Lung (tissue), 12 donors: Measurements from ENCODE around the gene TMEM255A. TPM values are rescaled to one million over a fixed set of nuclear protein-coding genes. Genes with fewer than 3 reads are reported as not detected.

Experiments used
- ATAC-seq: fragments of 200-7000 bp; cut with Tn5 transposase; one replicate; pipeline ENCODE4 v1.9.1; 2020; ENCODE audit warnings: moderate number of reproducible peaks; ENCODE audit not compliant: insufficient read depth, low FRiP score
- DNase-seq, 3 donors: peaks; one replicate each; pipeline ENCODE4 v3.0.0-alpha.2; 2013 to 2017
- H3K27ac ChIP-seq, 2 donors: one replicate each; pipeline ENCODE4 v1.5.1; 2013; ENCODE audit warnings: mild to moderate bottlenecking in 2 of 2, moderate library complexity in 2 of 2, control low read depth in 1 of 2, inconsistent platforms in 1 of 2, low read depth in 1 of 2, low read length in 1 of 2
- H3K27me3 ChIP-seq, 3 donors: one replicate each; pipeline ENCODE4 v1.5.1; 2013; ENCODE audit warnings: low read length in 2 of 3; ENCODE audit not compliant: control insufficient read depth in 3 of 3, insufficient read depth in 3 of 3
- H3K36me3 ChIP-seq, 4 donors: one replicate each; pipeline ENCODE4 v1.5.1; 2013; ENCODE audit warnings: low read length in 4 of 4, mild to moderate bottlenecking in 1 of 4, moderate library complexity in 1 of 4; ENCODE audit not compliant: control insufficient read depth in 4 of 4, insufficient read depth in 4 of 4
- H3K4me1 ChIP-seq, 5 donors: one replicate each; pipeline ENCODE4 v1.5.1; 2013; ENCODE audit warnings: low read length in 5 of 5, mild to moderate bottlenecking in 2 of 5, moderate library complexity in 1 of 5; ENCODE audit not compliant: control insufficient read depth in 5 of 5, insufficient read depth in 5 of 5
- H3K4me3 ChIP-seq: one replicate; pipeline ENCODE4 v1.5.1; 2013; ENCODE audit warnings: mild to moderate bottlenecking, control low read depth, moderate library complexity
- H3K9ac ChIP-seq, 2 donors: one replicate each; pipeline ENCODE4 v1.5.1; 2013; ENCODE audit warnings: low read length in 2 of 2, control low read depth in 1 of 2; ENCODE audit not compliant: insufficient read depth in 1 of 2
- H3K9me3 ChIP-seq, 4 donors: one replicate each; pipeline ENCODE4 v1.5.1; 2013; ENCODE audit warnings: low read length in 3 of 4, mild to moderate bottlenecking in 1 of 4, moderate library complexity in 1 of 4; ENCODE audit not compliant: control insufficient read depth in 4 of 4, insufficient read depth in 3 of 4
- CTCF ChIP-seq: IDR thresholded peaks from 2 replicates; pipeline ENCODE4 v1.5.1; 2012; ENCODE audit warnings: mild to moderate bottlenecking; ENCODE audit errors: control extremely low read depth, extremely low read depth
- WGBS, 2 donors: extraction: QIAGEN DNeasy Blood & Tissue Kit; methylation state at CpG; one replicate each; pipeline ENCODE4 v1.1.7; 2013; 5-methylcytosine and 5-hydroxymethylcytosine counted together
- polyA plus RNA-seq, 2 donors: library from polyadenylated mRNA; stranded (reverse); fragments of 200-250 nt; gene quantifications; one replicate each; pipeline ENCODE4 v1.2.1, GENCODE V29; 2013
- total RNA-seq, 2 donors: library from RNA; depleted of rRNA in 1 of 2; stranded (reverse); fragments of >200 nt in 1 of 2; gene quantifications; one replicate each; pipeline ENCODE4 v1.2.1, GENCODE V29; 2014 to 2021
- donor health status: control.
- donor health status: control.
- donor health status: Bipolar disorder and iron deficiency.
- donor health status: healthy.
- donor health status: DM: yes; HTN: yes; CAD: no.

Gene TMEM255A
- total and polyA plus RNA-seq, 4 donors = 0.20 to 0.80 (median 0.45) TPM

DNA sequence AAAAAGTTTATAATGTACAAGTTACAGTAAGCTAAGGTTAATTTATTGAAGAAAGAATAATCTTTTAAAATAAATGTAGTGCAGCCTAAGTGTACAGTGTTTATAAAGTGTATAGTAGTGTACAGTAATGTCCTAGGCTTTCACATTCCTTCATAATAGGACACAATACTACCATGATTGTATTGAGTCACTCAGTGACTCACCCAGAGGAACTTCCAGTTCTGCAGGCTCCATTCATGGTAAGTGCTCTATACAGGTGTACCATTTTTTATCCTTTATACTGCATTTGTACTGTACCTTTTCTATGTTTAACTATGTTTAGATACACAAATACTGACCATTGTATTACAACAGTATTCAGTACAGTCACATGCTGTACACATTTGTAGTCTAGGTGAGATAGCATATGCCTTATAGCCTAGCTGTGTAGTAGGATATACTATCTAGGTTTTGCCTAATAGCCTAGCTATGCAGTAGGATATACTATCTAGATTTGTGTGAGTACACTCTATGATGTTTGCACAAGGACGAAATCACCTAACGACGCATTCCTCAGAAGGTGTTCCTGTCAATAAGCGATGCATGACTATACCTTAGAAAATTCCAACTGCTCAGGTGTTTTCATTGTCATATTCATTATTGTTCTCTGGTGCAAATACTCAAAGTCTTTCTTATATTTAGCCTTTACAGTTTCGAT, 5.5 kb upstream of the TMEM255A start:
- H3K9ac ChIP-seq = no peak overlapping the region
- no peaks in the 10 kb centered on the region for H3K4me1 ChIP-seq
- no peak overlapping the region for H3K27ac ChIP-seq
- DNase-seq (no peak), ATAC-seq (peak; percentile 59)
- WGBS, 2 donors = 63 to 81% methylated on average over 5 of the region's 5 CpGs
- H3K27me3 ChIP-seq = peaks cover 0 to 44% (median 26%) of the 10 kb centered on the region in 3 donors
- no peak for TF ChIP-seq CTCF
- H3K4me3 ChIP-seq = no peak overlapping the region
- H3K9me3 ChIP-seq = peaks cover 0 to 1% (median 0%) of the 10 kb centered on the region in 4 donors
- H3K36me3 ChIP-seq = no peaks in the 10 kb centered on the region

DNA sequence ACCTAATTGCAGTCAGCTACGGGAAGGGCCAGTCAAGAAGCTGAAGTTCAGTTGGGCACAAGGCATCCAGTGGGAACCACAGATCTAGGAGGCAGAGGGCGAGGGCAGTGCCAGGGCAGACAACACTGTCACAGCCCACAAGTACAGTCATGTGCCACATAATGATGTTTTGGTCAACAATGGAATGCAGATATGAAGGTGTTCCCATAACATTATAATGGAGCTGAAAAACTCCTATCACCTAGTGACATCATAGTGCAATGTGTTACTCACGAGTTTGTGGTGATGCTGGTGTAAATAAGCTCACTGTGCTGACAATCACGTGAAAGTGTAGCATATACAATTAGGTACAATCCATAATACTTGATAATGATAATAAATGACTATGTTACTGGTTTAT, 4.5 kb upstream of the TMEM255A start:
- Histone ChIP-seq H3K9me3 (peaks cover 0 to 1% (median 0%) of the 10 kb centered on the region in 4 donors), H3K27ac (no peak overlapping the region), H3K27me3 (peaks cover 0 to 41% (median 35%) of the 10 kb centered on the region in 3 donors), H3K9ac (no peak overlapping the region), H3K36me3 (no peaks in the 10 kb centered on the region), H3K4me3 (no peak overlapping the region), H3K4me1 (peaks cover 0 to 4% (median 0%) of the 10 kb centered on the region in 5 donors)
- DNase-seq = no peak
- ATAC-seq = no peak
- WGBS, 2 donors = 37 to 67% methylated on average over 4 of the region's 4 CpGs
- TF ChIP-seq CTCF = no peak

DNA sequence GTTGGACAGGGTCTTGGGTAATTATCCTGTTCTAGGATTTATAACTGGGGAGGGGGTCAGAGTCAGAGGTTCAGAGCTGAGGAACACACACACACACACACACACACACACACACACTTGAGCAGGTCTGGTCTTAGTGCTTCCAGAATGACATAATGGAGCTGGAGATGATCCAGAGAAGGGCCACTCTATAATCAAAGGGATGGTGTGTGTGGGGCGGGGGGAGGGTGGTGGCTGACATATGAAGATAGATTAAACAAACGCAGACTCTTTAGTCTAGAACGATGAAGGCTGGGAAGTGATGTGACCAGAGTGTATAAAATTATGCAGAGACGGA, 434 bp upstream of the TMEM255A start:
- Histone ChIP-seq H3K27me3 (peaks cover 0 to 63% (median 55%) of the 10 kb centered on the region in 3 donors), H3K4me1 (peaks cover 0 to 15% (median 0%) of the 10 kb centered on the region in 5 donors), H3K27ac (no peak overlapping the region), H3K4me3 (no peak overlapping the region), H3K9ac (no peak overlapping the region), H3K9me3 (peaks cover 0 to 5% (median 0%) of the 10 kb centered on the region in 4 donors), H3K36me3 (no peaks in the 10 kb centered on the region)
- 50 to 60% methylated on average over 4 of the region's 4 CpGs for WGBS, 2 donors
- no peak for TF ChIP-seq CTCF
- ATAC-seq = no peak
- peak in 2 of 3 donors; percentile 7 to 32 for DNase-seq
